HCT116 (cell line): ENCODE data around the gene FAIM2. TPM values are rescaled to one million over a fixed set of nuclear protein-coding genes. Genes with fewer than 3 reads are reported as not detected.

Source experiments
- ATAC-seq: fragments of 200-7000 bp; cut with Tn5 transposase; 2 replicates; pipeline ENCODE4 v1.9.1; 2020; ENCODE audit warnings: mild to moderate bottlenecking, moderate library complexity
- BruUV-seq: library from RNA; stranded (reverse); fragments of 400-500 nt; replicated peaks from 2 replicates; lab custom pipeline; 2021; lab: Mats Ljungman, UMichigan
- CTCF ChIA-PET: fragments of 300-600 bp; sonication (Branson Sonifier 250); formaldehyde crosslinking; loops from one replicate; lab custom pipeline; 2021; ENCODE audit warnings: antibody characterized with exemption; lab: Charles Lee
- POLR2A ChIA-PET: fragments of 300-600, 350-600 bp; sonication (Branson Sonifier 250); formaldehyde crosslinking; loops from one replicate; lab custom pipeline; 2021; ENCODE audit warnings: antibody characterized with exemption; lab: Charles Lee
- RAD21 ChIA-PET, 2 experiments: fragments of 300-600 bp; sonication (Branson Sonifier 250); formaldehyde crosslinking; loops; one replicate each; lab custom pipeline; 2023; ENCODE audit warnings: low total read pairs in 2 of 2; ENCODE audit not compliant: uncharacterized antibody in 2 of 2, unreplicated experiment in 2 of 2, low non-redundant PET in 1 of 2; lab: Charles Lee
- DNase-seq: peaks from one replicate; pipeline ENCODE4 v3.0.0-alpha.2; 2010; ENCODE audit warnings: low read depth, low spot score
- H2AFZ ChIP-seq: fragments of 200-600 bp; shearing (Covaris generic), sonication (generic); 2 replicates; pipeline ENCODE4 v1.6.1; 2017; ENCODE audit warnings: low read depth, mixed run types, mixed read lengths, antibody characterized with exemption, low read length; ENCODE audit not compliant: poor library complexity, severe bottlenecking
- H3K27ac ChIP-seq: 2 replicates; pipeline ENCODE4 v1.5.1; 2012; ENCODE audit warnings: low read depth, low read length
- H3K27me3 ChIP-seq: fragments of 200-600 bp; sonication (generic); 2 replicates; pipeline ENCODE4 v1.6.1; 2016; ENCODE audit warnings: mixed run types, low read length, mixed read lengths; ENCODE audit not compliant: insufficient read depth
- H3K36me3 ChIP-seq, 2 experiments: fragments of 200-500 bp in 1 of 2; fragments of 200-600 bp in 1 of 2; sonication (Bioruptor generic) in 1 of 2; sonication (generic) in 1 of 2; 2 replicates each; pipeline versions ENCODE4 v1.5.1 to v1.6.1; 2014 to 2016; ENCODE audit warnings: low read length in 2 of 2, inconsistent platforms in 1 of 2, mixed read lengths in 1 of 2, mixed run types in 1 of 2; ENCODE audit not compliant: insufficient read depth in 2 of 2, control insufficient read depth in 1 of 2
- H3K4me1 ChIP-seq, 2 experiments: fragments of 200-600 bp in 1 of 2; sonication (generic) in 1 of 2; 2 replicates each; pipeline versions ENCODE4 v1.5.1 to v1.6.1; 2012 to 2017; ENCODE audit warnings: low read length in 2 of 2, inconsistent platforms in 1 of 2, mild to moderate bottlenecking in 1 of 2, mixed read lengths in 1 of 2, mixed run types in 1 of 2, moderate library complexity in 1 of 2; ENCODE audit not compliant: insufficient read depth in 2 of 2, control insufficient read depth in 1 of 2
- H3K4me2 ChIP-seq: fragments of 200-600 bp; sonication (generic); 2 replicates; pipeline ENCODE4 v1.6.1; 2017; ENCODE audit warnings: mixed run types, low read length, mixed read lengths
- H3K4me3 ChIP-seq, 2 experiments: fragments of 200-600 bp in 1 of 2; sonication (generic) in 1 of 2; replicated peaks in 1 of 2; 2 replicates each; pipeline ENCODE4 v1.5.1; 2011 to 2016; ENCODE audit warnings: low read length in 2 of 2, control low read depth in 1 of 2, low read depth in 1 of 2, mild to moderate bottlenecking in 1 of 2, mixed read lengths in 1 of 2, mixed run types in 1 of 2
- H3K79me2 ChIP-seq: fragments of 200-600 bp; sonication (generic); 2 replicates; pipeline ENCODE4 v1.6.1; 2017; ENCODE audit warnings: mild to moderate bottlenecking, mixed run types, low read length, moderate library complexity, mixed read lengths; ENCODE audit not compliant: insufficient read depth
- H3K9ac ChIP-seq: fragments of 200-600 bp; sonication (generic); 2 replicates; pipeline ENCODE4 v1.6.1; 2016; ENCODE audit warnings: low read length, mixed read lengths
- H3K9me2 ChIP-seq: fragments of 200-600 bp; sonication (generic), shearing (Covaris generic); 2 replicates; pipeline ENCODE4 v1.6.1; 2017; ENCODE audit warnings: mixed run types, mild to moderate bottlenecking, moderate library complexity; ENCODE audit not compliant: insufficient read depth
- H3K9me3 ChIP-seq, 2 experiments: fragments of 200-500 bp in 1 of 2; fragments of 200-600 bp in 1 of 2; sonication (Bioruptor generic) in 1 of 2; sonication (generic) in 1 of 2; 2 replicates each; pipeline ENCODE4 v1.6.1; 2014 to 2017; ENCODE audit warnings: low read length in 2 of 2, mixed read lengths in 2 of 2, inconsistent platforms in 1 of 2, low read depth in 1 of 2, mild to moderate bottlenecking in 1 of 2, mixed run types in 1 of 2, moderate library complexity in 1 of 2; ENCODE audit not compliant: control insufficient read depth in 1 of 2, insufficient read depth in 1 of 2
- H4K20me1 ChIP-seq: fragments of 200-600 bp; sonication (generic), shearing (Covaris generic); 2 replicates; pipeline ENCODE4 v1.6.1; 2017; ENCODE audit warnings: mixed run types, mild to moderate bottlenecking, moderate library complexity; ENCODE audit not compliant: insufficient read depth
- CBX3 ChIP-seq: IDR thresholded peaks from 2 replicates; pipeline ENCODE4 v1.6.1; 2012; ENCODE audit warnings: low read depth
- FOSL1 ChIP-seq: IDR thresholded peaks from 2 replicates; pipeline ENCODE4 v1.6.1; 2012; ENCODE audit warnings: low read depth
- POLR2AphosphoS5 ChIP-seq: IDR thresholded peaks from 2 replicates; pipeline ENCODE4 v1.6.1; 2011; ENCODE audit warnings: mild to moderate bottlenecking, low read depth, low read length, moderate library complexity
- RAD21 ChIP-seq: IDR thresholded peaks from 2 replicates; pipeline ENCODE4 v1.6.1; 2012; ENCODE audit warnings: low read depth, mild to moderate bottlenecking
- SP1 ChIP-seq: IDR thresholded peaks from 2 replicates; pipeline ENCODE4 v1.6.1; 2012; ENCODE audit warnings: low read depth
- intact Hi-C: fragments of 100-400 bp; cut with micrococcal nuclease; formaldehyde crosslinking; loops from 2 replicates; pipeline ENCODE4 v1.10.0; 2022
- total RNA-seq: library from RNA; stranded (reverse); gene quantifications from one replicate; pipeline ENCODE4 v1.2.1, GENCODE V29; 2021; ENCODE audit not compliant: unreplicated experiment
- TF ChIP-seq, protein P1 (sequence below), 3 experiments: fragments of 200-600 bp in 1 of 3; sonication (generic) in 1 of 3; IDR thresholded peaks in 2 of 3; conservative IDR thresholded peaks in 1 of 3; 2 replicates each; pipeline ENCODE4 v1.5.1; 2012 to 2017; ENCODE audit warnings: low read depth in 2 of 3, low read length in 2 of 3, antibody characterized with exemption in 1 of 3, borderline replicate concordance in 1 of 3, control low read depth in 1 of 3, mild to moderate bottlenecking in 1 of 3, mixed read lengths in 1 of 3, mixed run types in 1 of 3, moderate library complexity in 1 of 3; ENCODE audit not compliant: insufficient read depth in 1 of 3
- TF ChIP-seq, protein P2 (sequence below): IDR thresholded peaks from 2 replicates; pipeline ENCODE4 v1.6.1; 2012

The FAIM2 gene
- total RNA-seq, 1 experiment from 2014 or later, result not detected

DNA sequence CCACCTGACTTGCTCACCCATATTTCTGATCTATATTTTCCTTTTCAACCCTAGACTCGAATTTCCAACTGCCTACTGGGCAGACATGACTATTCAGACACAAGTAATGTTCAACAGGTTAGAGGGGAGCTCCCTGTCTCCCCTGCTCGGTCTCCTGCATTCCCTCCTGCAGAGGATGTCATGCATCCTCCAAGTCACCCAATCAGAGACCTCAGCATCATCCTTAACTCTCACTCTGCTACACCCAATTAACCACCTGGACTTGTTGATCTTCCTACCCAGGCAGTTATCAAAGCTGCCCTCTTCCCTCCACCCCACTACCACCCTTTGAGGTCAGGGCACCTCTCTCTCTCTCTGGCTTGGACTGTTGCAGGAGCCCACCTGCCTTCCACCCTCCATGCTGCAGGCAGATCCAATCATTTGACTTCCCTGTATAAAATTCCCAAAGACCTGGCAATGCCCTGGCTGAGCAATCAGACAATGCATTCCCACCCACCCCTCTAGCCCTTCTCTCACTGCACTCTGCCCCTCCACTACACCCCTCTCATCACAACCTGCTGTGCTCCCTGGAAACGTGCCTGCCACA is 10.9 kb downstream of the FAIM2 start:
- no peak overlapping the region for H3K9ac ChIP-seq
- CTCF ChIA-PET, result no interaction called here
- H3K4me2 ChIP-seq, result no peak overlapping the region
- ATAC-seq (no peak), DNase-seq (no peak)
- H3K79me2 ChIP-seq, result no peaks in the 10 kb centered on the region
- H4K20me1 ChIP-seq, result no peaks in the 10 kb centered on the region
- POLR2A ChIA-PET, result no interaction called here
- TF ChIP-seq FOSL1 (no peak), RAD21 (no peak)
- TF ChIP-seq, protein P1, sequence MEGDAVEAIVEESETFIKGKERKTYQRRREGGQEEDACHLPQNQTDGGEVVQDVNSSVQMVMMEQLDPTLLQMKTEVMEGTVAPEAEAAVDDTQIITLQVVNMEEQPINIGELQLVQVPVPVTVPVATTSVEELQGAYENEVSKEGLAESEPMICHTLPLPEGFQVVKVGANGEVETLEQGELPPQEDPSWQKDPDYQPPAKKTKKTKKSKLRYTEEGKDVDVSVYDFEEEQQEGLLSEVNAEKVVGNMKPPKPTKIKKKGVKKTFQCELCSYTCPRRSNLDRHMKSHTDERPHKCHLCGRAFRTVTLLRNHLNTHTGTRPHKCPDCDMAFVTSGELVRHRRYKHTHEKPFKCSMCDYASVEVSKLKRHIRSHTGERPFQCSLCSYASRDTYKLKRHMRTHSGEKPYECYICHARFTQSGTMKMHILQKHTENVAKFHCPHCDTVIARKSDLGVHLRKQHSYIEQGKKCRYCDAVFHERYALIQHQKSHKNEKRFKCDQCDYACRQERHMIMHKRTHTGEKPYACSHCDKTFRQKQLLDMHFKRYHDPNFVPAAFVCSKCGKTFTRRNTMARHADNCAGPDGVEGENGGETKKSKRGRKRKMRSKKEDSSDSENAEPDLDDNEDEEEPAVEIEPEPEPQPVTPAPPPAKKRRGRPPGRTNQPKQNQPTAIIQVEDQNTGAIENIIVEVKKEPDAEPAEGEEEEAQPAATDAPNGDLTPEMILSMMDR (IDR thresholded peaks at IDR 0.05 in 2 of 3, conservative IDR thresholded peaks at IDR 0.05 in 1 of 3; ENCODE audit: borderline replicate concordance in 1 of 3, insufficient read depth in 1 of 3, low read depth in 2 of 3, low read length in 2 of 3), result no peak
- H3K9me3 ChIP-seq, result no peaks in the 10 kb centered on the region
- H3K4me3 ChIP-seq, result no peak overlapping the region
- H3K27ac ChIP-seq, result no peak overlapping the region
- no peaks in the 10 kb centered on the region for H3K36me3 ChIP-seq
- no peaks in the 10 kb centered on the region for H3K9me2 ChIP-seq
- no TSS peak for BruUV-seq
- RAD21 ChIA-PET, result no interaction called here
- peaks cover 0 to 10% of the 10 kb centered on the region in 2 experiments; a peak in 2 of 4 replicates for H3K4me1 ChIP-seq
- H2AFZ ChIP-seq, result no peak overlapping the region
- H3K27me3 ChIP-seq, result peaks cover 5% of the 10 kb centered on the region; the same call in 1 of the 2 replicates
- intact Hi-C loops, result no loop called here

DNA sequence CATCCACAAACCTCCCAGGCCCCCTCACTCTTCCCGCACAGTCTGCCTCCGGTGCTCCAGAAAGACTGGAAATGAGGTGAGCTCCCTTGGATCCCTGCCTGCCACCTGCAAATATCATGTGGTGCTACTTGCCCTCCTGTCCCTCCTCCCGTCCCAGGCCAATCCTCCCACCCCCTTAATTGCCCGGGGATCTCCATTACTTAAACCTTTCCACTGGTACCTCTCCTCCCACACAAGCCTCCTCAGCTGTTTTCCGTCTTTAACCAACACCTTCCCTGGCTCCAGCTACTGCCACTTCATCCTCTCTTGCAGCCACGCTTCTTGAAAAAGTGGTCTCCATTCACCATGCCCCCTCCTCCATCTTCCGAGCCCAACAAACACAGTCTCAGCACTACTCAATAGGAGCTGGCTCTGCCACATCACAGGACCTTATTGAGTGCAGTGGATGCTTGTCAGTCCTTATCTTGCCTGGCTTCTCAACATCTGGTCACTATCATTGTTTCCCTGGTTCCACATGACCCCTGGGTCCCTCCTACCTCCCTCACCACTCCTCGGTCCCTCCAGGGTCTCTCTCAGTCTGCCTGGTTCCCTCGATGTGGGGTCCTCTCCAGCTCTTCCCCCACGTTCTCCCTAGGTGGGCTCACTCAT is 11.5 kb downstream of the FAIM2 start:
- POLR2A ChIA-PET, result no interaction called here

More for the DNA sequence above, 11.5 kb downstream of the FAIM2 start:
- H3K27me3 ChIP-seq, result peaks cover 5% of the 10 kb centered on the region; the same call in 1 of the 2 replicates
- H3K9me2 ChIP-seq, result no peaks in the 10 kb centered on the region
- no peaks in the 10 kb centered on the region for H3K36me3 ChIP-seq
- ATAC-seq (no peak), DNase-seq (no peak)
- no peaks in the 10 kb centered on the region for H3K79me2 ChIP-seq
- no peaks in the 10 kb centered on the region for H3K9me3 ChIP-seq
- H3K27ac ChIP-seq, result no peak overlapping the region
- TF ChIP-seq, protein P2, sequence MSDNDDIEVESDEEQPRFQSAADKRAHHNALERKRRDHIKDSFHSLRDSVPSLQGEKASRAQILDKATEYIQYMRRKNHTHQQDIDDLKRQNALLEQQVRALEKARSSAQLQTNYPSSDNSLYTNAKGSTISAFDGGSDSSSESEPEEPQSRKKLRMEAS, result no peak
- TF ChIP-seq CBX3, result no peak
- no peak for TF ChIP-seq FOSL1
- no peak for TF ChIP-seq RAD21
- TF ChIP-seq SP1, result no peak
- TF ChIP-seq POLR2AphosphoS5, result no peak
- no peak overlapping the region for H2AFZ ChIP-seq
- intact Hi-C loops, result no loop called here
- no peaks in the 10 kb centered on the region for H4K20me1 ChIP-seq
- H3K4me2 ChIP-seq, result no peak overlapping the region
- CTCF ChIA-PET, result no interaction called here
- no peak overlapping the region for H3K4me3 ChIP-seq
- no peak overlapping the region for H3K9ac ChIP-seq
- peaks cover 0 to 10% of the 10 kb centered on the region in 2 experiments; a peak in 2 of 4 replicates for H3K4me1 ChIP-seq
- BruUV-seq, result no TSS peak
- RAD21 ChIA-PET, result no interaction called here
